NCI-H146 treated with DMSO at 0.1 percent for 48 hours (cell line): Measurements from ENCODE around the gene PLXNA2.

Source experiments
- DNase-seq: peaks from one replicate; lab custom pipeline; 2025; ENCODE audit not compliant: unreplicated experiment; lab: John Stamatoyannopoulos, UW

Gene PLXNA2

DNA sequence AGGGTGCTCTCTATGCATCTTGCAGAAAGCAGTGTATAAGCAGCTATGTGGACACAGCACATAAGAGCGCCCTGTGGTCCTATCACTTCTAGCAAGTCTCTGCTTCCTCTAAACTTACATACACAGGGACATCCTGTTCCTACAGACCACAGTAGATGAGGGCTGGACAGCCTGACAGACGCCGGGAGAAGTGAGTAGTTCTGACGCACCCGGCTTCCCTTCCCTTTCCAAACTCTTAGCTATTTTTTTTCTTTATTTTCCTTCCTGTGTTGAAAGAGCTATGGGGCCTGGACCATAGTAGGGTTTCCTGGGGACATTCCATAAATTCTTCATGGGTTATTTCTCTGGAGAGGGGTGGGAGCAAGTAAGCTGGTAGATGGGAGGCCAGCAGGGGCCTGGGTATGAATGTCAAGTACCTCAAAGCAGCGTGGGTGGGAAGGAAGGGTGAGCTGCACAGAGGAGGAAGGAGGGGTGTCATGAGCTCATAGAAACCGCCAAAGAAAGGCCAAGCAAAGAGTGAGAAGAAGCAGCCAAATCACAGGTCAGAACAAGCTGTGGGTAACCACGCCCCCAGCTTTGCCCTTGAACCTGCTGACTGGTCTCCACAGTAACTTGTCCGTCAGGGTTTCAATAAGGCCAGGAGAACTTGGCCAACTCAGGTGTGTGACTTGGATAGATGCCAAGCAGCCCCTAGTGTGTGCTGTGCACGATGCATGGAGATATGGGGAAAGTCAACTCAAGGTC, 36.6 kb downstream of the PLXNA2 start:
- DNase-seq: no peak

DNA sequence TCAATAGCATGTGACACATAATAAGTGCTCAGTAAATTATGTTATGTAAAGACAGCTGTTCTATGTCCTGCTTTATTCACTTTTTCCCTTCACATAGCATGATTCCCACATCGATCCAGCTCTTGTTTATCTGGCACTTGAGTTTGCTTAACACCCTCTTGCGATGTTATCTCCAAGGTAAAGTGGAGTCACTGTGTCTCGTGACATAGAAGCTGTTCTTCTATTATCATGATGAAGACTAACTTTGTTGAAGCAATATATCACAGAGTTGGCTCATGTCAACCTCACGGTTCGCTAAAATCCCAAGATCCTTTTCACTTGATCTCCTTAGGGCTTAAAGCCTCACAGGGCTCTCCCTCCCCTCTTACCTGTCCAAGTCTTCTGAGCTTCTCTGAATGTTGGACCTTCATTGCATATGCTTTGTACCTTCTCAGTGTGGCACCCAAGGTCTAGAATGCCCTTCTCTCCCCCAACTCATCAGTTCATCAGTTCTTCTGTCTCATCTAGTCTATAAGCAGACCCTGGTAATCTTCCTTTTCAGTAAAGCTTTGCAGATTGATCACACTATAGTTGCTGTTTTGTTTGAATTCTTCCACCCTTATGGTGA, 38.0 kb downstream of the PLXNA2 start:
- DNase-seq: peak; percentile 88

DNA sequence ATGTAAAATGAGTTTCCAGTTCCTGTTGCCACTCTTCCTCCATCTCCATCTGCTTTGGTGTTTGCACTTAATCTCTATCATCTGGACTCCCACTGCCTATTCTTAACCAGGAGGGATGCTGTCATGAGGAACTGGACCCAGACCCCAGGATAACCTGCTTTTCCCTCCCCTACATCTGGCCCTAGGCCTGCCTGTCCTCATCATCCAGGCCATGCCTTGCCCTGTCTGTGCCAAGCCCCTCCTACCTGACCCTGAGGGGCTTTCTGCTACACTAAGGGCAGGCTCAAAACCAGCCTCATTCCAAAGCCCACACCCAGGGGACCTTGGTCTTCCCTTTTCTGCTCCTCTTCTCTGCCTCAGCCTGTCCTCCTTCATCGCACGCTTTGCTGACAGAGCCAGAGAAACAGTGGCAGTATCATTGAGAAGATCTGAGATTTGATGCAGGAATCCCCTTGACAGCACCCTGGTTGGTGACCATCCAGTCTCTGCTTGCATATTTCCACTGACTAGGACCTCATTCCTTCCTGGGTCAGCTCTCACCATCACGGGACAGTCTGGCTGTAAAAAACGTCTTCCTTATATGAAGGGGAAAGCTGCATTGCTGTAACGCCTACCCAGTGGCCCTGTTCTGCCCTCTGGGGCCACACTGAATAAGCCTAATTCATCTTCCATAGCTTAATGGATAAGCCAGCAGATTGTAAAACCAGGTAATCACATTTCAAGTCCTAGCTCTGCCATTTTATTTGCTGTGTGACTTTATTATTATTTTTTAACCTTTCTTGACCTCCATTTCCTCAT, 38.8 kb downstream of the PLXNA2 start:
- DNase-seq: no peak

DNA sequence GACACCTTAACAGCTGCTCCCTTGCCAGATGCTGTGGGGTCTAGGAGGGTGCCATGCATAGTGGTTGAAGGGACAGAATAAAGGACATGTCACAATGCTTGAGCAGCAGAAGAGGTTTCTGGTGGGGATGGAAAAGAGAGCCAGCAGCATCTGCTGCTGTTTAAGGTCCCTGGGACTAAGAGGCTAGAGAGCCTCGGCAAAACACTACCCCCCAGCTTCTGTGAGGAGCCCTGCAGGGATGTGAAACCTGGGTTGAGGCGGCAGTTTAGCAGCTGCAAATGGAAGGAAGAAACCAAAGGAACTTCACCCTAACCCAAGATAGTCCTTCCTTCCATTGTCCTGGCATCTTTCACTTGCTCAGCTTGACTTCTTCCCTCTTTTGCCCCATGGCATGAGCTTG, 39.4 kb downstream of the PLXNA2 start:
- DNase-seq: no peak

DNA sequence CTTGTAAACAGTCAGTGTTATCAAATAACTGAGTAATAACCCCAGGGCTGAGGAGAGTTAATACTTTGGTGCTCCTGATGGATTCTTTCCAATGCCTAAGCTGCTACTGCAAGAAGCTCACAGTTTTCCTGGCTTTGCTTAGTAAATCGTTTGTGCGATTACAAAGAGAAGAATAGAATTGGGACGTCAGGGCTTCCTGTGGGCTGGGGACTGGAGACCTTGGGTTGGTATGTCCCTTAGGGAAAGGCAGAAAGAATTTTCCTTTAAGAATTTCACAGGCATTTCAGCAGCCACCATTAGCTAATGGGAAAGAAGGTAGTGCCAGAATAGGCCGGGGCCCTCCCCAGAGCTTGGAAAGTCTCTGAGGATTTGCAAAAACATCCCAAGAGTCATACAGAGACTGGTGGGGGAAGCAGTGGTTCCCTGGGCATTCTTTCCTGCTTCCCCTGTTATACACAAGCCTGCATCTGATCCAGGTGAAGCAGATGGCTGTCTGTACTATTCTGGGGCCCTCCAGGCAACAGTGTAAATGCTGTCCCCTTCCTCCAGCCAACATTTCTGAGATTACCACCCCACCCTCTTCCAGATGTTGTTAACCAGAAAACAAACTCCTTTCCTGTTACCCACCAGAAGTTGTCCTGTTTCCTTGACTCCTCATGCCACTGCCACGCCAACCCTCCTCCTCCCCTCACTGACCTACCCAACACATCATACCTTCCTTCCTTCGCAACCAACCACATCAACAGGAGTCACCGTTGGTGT, 40.2 kb downstream of the PLXNA2 start:
- DNase-seq: no peak

DNA sequence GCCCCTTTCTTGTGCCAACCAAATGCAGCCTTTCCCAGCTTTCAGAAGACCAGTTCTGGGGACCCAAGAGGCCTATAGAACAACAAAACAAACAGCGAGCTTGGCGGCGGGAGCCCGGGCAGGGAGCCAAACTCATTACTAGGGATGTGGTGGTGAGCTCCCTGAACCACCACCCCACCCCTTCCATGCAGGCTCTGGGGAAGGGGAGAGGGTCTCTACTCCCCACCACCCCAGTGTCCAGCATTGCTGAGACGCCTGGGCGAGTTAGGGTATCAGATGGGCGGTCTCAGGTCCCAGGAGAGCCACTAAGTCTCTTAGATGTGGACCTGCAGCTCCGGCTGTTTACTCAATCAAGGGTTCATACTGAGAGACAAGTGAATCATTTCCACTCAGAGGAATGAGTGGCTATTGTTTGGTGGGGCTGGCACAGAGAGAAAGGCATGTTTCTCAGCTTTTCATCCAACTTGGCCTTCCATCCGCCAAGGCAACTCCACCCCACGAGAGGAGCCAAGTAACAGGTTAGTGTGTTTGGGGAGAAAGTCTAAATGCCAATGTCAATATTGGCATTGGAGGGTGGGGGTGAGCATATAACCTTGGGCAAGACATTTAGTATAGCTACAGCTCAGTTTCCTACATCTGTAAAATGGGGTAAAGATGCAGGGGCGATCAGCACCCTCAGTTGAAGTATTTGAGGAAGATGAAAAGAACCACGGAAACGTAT, 40.9 kb downstream of the PLXNA2 start:
- peak; percentile 70 for DNase-seq

DNA sequence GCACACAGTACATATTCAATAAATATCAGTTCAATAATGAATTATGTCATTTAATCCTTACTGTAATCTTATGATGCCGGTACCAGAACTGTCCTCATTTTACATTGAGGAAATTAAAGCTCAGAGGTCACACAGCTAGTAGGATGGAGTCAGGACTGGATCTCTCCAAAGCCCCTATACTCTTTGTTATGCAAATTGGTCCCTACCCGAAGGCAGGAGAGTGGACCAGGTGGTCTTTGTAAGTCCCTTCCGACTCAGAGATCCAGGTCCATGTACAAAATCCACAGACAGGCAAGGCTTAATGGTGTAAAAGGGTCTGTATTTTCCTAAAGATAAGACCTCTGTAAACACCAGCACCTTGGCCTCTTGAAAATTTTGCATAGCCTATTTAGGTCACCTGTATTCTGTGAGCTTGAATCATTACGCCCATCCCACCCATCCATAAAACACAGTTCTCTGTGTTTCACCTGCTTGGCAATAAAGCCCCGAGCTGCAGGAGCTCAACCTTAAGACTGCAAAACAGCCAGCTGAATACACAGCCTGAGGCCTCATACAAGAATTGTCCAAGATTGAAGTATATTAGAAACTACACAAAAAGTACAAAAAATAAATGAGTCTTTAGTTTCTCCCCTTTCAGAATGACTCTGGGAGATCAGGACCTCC, 41.7 kb downstream of the PLXNA2 start:
- peak; percentile 92 for DNase-seq

DNA sequence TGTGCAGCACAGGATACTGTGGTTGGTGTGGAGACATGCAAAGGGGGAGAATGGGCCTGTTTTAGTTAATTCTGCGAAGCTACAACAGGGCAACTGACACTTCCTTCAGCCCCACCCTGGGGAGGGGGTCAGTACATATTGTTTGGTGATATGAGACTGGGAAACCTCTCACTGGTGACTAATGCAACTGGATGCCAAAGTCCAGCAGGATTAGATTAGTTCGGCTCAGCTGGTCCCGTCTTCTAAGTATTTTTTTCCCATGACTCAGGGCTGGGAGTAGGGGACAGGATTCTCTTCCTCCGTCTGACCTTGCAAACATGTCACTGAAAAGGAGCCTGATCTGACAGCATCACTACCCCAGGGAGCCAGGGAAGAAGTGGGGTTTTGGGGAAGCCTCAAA, 43.0 kb downstream of the PLXNA2 start:
- DNase-seq: no peak

DNA sequence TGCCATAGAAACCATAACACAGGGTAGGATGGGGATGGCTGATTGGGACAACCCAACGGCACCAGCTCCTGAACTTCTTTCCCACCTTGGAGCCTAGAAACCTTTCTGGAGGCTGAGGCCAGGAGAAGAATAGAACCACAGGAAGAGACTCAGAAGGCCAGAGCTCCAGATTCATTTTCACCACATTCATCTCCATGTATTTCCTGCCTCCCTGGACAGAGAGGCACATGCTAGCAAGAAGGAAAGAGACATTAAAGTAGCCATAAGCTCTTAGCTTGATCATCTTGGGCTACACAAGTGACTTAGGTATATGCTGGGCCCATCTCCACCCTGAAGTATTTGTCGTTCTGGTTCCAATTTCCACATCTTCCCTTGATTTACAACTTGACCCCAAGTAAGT, 44.1 kb downstream of the PLXNA2 start:
- no peak for DNase-seq

DNA sequence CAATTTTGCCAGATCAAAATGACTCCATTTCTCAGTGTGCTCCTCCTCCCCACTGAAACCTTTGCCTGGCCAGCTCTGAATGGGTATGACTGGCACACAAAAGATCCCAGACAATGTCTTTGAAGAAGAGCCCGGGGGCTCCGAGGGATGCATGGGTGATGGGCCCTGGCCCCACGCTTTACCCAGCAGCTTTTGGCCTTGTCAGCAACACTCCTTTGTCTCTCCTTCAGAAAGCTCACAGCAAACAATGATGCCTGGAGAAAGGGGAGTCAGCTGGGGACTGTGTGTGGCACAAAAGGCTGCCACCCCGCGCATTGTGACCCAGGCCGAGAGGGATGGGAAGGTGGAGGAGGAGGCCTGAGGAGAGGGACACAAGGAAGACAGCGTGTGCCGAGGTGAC, 45.9 kb downstream of the PLXNA2 start:
- DNase-seq: no peak

DNA sequence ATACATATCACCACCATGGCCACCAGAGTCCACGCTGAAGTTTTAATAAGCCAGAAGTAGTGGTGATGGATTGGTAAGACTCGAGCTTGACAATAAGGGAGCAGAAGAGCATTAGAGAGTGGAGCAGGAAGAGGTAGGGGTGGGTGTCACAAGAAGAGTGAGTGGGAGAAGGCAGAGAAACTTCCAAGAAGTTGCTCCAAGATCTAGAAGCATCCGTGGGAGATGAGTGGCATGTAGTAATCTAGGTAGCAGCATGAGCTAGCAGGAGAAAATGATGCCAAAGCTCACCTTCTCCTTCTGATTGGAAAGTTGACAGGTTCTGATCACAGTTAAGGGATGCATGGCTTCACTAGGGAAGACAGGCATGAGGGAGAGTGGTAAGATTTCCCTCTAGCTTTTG, 49.2 kb downstream of the PLXNA2 start:
- DNase-seq: no peak

DNA sequence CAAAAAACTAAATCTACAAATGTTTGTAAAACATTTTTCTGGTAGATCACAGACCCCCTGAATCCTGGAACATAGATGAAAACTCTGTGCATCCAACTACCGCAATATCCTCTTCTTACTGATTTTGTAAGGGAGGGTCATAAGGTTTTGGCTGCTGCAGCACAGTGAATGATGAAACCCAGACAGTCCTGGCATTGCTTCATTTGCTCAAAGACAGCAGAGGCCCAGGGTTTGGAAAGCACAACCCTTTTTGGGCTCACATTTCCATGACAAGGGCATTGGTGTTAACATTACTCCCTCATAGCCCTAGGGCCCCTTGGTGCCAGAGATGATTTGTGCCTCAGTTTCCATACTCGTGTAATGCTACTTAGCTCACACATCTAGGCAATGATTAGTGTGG, 51.2 kb downstream of the PLXNA2 start:
- no peak for DNase-seq

DNA sequence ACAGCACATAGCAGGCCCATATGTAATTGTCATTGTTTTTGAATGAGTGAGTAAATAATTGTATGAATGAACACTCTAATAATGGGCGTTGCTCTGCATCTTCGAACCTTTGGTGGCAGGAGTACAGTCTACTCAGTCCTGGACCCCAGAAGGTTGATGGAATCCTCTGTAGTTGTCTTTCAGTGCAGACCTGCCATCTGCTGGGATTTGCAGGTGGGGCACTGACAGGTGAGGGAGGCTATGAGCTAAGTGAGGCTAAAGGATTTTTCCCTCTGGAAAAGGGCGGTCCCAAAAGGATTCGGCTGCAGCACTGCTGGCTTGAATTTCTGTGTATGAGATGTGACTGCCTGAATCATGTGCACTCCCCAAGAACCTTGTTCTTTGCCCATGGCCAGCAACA, 53.4 kb downstream of the PLXNA2 start:
- DNase-seq: no peak

DNA sequence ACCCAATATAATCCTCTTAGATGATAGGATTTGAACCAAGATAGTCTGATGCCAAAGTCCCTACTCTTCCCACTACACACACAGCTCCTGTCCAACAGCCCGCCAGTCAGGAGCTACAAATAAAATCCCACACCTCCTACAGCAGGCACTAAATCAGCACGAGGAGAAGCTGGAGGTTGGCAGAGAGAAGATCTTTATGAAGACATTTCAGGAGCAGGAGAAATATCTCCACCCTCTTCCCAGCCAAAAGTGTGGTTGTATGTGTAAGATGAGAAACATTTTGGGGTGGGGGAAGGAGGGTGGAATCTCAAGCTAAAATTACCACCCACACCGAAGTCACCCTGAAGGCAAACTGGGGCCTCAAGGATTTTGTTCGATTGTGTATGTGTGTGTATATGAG, 54.5 kb downstream of the PLXNA2 start:
- DNase-seq: no peak

DNA sequence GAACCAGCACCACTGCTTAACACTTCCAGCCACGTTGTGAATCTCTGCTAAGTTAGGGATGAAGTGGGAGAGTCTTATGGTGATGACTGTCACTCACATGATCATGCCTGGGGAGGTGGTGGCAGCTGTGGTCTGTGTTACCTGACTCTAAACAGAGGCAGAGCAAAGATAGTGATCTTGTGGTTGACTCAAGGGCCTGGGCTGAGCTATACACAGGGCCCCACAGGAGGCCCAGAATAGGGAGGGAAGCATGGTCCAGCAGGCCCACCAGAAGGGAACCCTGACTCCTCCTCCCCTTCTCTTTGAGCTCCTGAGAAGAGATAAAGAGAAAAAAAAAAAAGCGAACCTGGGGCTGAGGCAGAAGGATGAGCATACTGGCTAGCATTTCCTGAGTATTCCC, 55.0 kb downstream of the PLXNA2 start:
- no peak for DNase-seq

DNA sequence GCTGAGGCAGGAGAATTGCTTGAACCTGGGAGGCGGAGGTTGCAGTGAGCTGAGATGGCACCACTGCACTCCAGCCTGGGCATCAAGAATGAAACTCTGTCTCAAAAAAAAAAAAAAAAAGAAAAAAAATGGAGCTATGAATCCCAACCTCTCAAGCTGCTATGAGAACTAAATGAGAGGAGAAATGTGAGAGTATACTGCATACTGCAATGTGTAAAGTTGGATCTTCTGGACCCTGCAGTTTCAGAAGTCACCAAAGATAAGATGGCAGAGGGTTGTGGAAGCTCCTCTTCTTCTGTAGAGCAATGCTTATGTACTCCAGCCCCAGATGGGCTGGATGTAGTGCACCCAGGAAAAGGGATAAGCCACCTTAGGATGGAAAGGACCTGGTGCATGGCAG, 55.6 kb downstream of the PLXNA2 start:
- DNase-seq: no peak

DNA sequence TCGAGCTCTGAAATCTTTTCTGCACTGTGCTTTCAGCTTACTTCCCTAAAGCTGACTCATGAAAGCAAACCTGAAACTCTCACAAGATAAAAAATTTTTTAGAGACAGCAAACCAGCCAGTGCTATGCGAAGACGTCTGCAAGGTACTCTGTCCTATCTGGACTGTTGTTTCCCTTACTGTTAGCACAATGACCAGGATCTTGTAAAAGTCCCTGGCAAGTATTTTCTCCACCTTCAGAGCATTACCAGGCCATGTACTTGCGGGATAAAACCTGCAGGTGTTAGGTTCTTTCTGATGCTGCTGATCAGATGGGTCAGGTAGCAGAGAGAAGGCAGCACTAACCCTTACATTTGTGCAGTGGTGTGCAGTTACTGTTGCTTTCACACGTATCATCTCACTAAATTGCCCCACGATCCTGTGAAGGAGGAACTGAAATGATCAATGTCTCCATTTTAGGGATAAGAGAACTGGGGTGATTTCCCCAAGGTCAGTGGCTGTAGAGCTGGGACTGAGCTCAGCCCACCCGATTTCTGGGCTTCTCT, 56.6 kb downstream of the PLXNA2 start:
- DNase-seq: no peak

DNA sequence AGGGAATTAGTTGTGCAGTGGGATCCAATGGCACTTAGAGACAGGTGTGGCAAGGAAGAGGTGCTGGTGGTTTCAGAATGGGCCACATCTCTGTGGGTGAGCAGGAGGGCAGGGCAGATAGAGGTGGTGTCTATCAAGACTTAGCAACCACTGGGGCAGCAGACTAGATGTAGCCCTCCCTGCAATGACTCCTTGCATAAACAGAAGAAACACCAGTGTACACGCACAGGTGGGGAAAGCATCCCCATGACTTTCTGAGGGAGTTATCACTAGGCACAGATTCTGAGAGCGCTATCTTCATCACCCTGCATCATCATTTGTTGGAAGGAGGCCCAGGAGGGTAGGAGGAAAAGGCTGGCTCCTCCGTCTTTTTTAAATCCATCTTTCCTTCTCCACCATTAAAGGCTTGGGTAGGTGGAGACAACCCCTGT, 58.4 kb downstream of the PLXNA2 start:
- DNase-seq: no peak

DNA sequence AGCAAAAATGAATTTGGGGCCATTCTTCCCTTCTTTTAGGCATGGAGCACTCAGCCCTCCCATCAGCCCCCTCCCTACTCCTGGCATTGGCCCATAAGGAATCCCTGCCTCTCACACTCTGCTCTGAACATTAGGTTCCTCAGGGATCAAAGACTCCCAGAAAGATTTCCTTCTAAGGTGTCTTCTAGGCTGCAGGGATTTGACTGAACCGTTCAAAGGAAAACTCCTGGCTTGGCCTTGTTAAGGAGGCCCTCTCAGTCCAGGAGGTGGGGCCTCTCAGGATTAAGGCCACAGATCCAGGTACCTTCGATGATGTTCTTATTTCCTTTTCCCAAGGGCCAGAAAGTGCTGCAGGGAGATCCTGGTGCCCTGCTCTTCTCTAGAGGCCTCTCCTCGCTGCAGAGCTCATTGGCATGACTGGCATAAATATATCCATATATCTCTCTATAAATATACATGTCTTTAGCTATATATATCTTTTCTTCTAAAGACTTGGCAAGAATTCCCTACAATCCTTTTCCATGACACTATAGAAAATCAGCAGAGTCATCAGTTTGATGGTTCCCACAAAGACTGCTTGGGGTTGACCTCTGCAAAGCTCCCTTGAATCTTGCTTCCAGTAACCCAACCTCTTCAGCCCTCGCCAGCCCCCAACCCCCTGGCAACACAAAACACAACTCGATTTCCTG, 59.1 kb downstream of the PLXNA2 start:
- no peak for DNase-seq
